GM12874 (cell line): Measurements from ENCODE around the gene RAB3IP.

Source experiments
- CTCF ChIP-seq: IDR thresholded peaks from 2 replicates; pipeline ENCODE4 v1.5.1; 2011; ENCODE audit warnings: low read depth, mild to moderate bottlenecking, control low read depth, low read length, moderate library complexity; ENCODE audit not compliant: insufficient read depth

The RAB3IP gene

GRCh38 chr12:69726922-69727321 lies 11.7 kb upstream of the RAB3IP start:
- no peak for TF ChIP-seq CTCF

- TF ChIP-seq CTCF, result no peak
Observed at GRCh38 chr12:69732088-69732487, 6.6 kb upstream of the RAB3IP start.

GRCh38 chr12:69733638-69734037 lies 5.0 kb upstream of the RAB3IP start:
- no peak for TF ChIP-seq CTCF

GRCh38 chr12:69739287-69740191 lies 879 bp downstream of the RAB3IP start:
- TF ChIP-seq CTCF, result no peak

- TF ChIP-seq CTCF, result no peak
Observed at GRCh38 chr12:69744109-69744508, 5.4 kb downstream of the RAB3IP start.

GRCh38 chr12:69751476-69751875 lies 12.8 kb downstream of the RAB3IP start:
- no peak for TF ChIP-seq CTCF

GRCh38 chr12:69755302-69755701 lies 16.6 kb downstream of the RAB3IP start:
- TF ChIP-seq CTCF, result no peak
